ENCODE results near the gene KHK. TPM values are rescaled to one million over a fixed set of nuclear protein-coding genes. Genes with fewer than 3 reads are reported as not detected.

Gene KHK
- total and polyA plus RNA-seq, 9 of the 15 experiments (the other 6 are each of a cell fraction or from before 2014, with no cell fraction given), result 1.5 to 10.7 (median 5.2) TPM

- TF ChIP-seq ATF2 (CRISPR knock-in tag; IDR thresholded peaks at IDR 0.05), result no peak
- TF ChIP-seq ZNF584 (CRISPR knock-in tag; IDR thresholded peaks at IDR 0.05; ENCODE audit: low read depth), result 0 out of 2 replicates have a peak, but pooled peaks have one; percentile 44
- no peak for TF ChIP-seq ZNF143 (CRISPR knock-in tag; IDR thresholded peaks at IDR 0.05)
- TF ChIP-seq TCF15 (CRISPR knock-in tag; IDR thresholded peaks at IDR 0.05), result no peak
- TF ChIP-seq COPS2 (conservative IDR thresholded peaks at IDR 0.05), result no peak
- TF ChIP-seq PRPF4 (IDR thresholded peaks at IDR 0.05; ENCODE audit: insufficient read depth, low read depth, low read length, poor library complexity, severe bottlenecking), result no peak
- peak in 1 of 2 experiments; percentile 79; a peak in 2 of 4 replicates for TF ChIP-seq ZNF639 (CRISPR knock-in tag; conservative IDR thresholded peaks at IDR 0.05 in 1 of 2, IDR thresholded peaks at IDR 0.05 in 1 of 2)
- no peak for TF ChIP-seq BACH1 (tag; IDR thresholded peaks at IDR 0.05)
- no peak for TF ChIP-seq THRA (IDR thresholded peaks at IDR 0.05)
- no peak for TF ChIP-seq TAL1 (IDR thresholded peaks at IDR 0.05)
- peak; percentile 84 for TF ChIP-seq SUPT5H (IDR thresholded peaks at IDR 0.05)
- peak; percentile 93 for TF ChIP-seq HNRNPK (IDR thresholded peaks at IDR 0.05; ENCODE audit: low read depth, low read length, poor library complexity, severe bottlenecking)
- TF ChIP-seq NUFIP1 (IDR thresholded peaks at IDR 0.05; ENCODE audit: partially characterized antibody), result no peak
- peak; percentile 84 for TF ChIP-seq EP400 (IDR thresholded peaks at IDR 0.05)
- peak; percentile 28; the same call in 1 of the 2 replicates for TF ChIP-seq JUN (IDR thresholded peaks at IDR 0.05; ENCODE audit: borderline replicate concordance, low read depth, low read length)
- no peak for TF ChIP-seq JUN (CRISPR knock-in tag; IDR thresholded peaks at IDR 0.05; ENCODE audit: borderline replicate concordance)
- no peak for TF ChIP-seq CBX1 (IDR thresholded peaks at IDR 0.05; ENCODE audit: low read depth)
- TF ChIP-seq ZHX1 (conservative IDR thresholded peaks at IDR 0.05; ENCODE audit: low read length), result 0 out of 2 replicates have a peak, but pooled peaks have one; percentile 21
- no peak for TF ChIP-seq USF1 (CRISPR knock-in tag; IDR thresholded peaks at IDR 0.05)
Measured at GRCh38 chr2:27071277-27071989, 15.1 kb upstream of the KHK start, which contains the start of gene OST4 (continued).
